Upper lobe of left lung (tissue), 4 donors: Measurements from ENCODE around the gene TMEM97.

Experiments used
- CTCF ChIP-seq, 6 experiments: fragments of 450-650 bp in 4 of 6; fragments of 200-600 bp in 2 of 6; sonication (generic) in 2 of 6; IDR thresholded peaks; one replicate each; pipeline ENCODE4 v1.5.1; 2016 to 2019; ENCODE audit warnings: antibody characterized with exemption in 6 of 6
- EP300 ChIP-seq, 4 donors: sonication (generic); formaldehyde crosslinking; IDR thresholded peaks; one replicate each; pipeline ENCODE4 v1.5.1; 2017; ENCODE audit warnings: antibody characterized with exemption in 4 of 4, control low read depth in 2 of 4
- POLR2A ChIP-seq, 4 donors: fragments of 450-650 bp; IDR thresholded peaks; one replicate each; pipeline ENCODE4 v1.5.1; 2016 to 2017; ENCODE audit warnings: antibody characterized with exemption in 4 of 4, mild to moderate bottlenecking in 2 of 4
- POLR2AphosphoS5 ChIP-seq, 2 donors: sonication (generic); formaldehyde crosslinking; IDR thresholded peaks; one replicate each; pipeline ENCODE4 v1.5.1; 2017; ENCODE audit warnings: antibody characterized with exemption in 2 of 2

DNA sequence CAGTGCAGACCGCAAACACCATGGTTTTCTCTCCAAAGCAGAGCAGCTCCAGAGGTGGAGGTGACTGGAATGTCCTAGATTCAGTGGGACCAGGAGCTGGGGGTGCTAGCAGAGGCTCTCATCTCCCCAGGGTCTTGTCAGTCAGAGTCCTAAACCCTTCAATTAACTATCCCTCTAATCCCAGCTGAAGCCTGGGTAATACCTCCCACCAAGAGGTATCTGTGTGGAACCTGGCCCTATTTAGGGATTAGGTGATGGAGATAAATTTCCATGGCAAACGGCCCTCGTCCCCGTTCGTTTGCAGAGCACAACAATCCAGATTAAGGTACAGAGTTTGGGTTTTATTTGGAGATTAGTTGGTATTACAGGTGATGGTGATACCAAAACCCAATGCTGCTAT lies 44.2 kb downstream of the TMEM97 start:
- TF ChIP-seq POLR2A (IDR thresholded peaks at IDR 0.05), result no peak
- TF ChIP-seq CTCF (IDR thresholded peaks at IDR 0.05), result no peak
- no peak for TF ChIP-seq POLR2AphosphoS5 (IDR thresholded peaks at IDR 0.05)
- no peak for TF ChIP-seq EP300 (IDR thresholded peaks at IDR 0.05)
